Upper lobe of left lung (tissue), 6 donors: ENCODE measurements around the gene ADAMTS8. TPM values are rescaled to one million over a fixed set of nuclear protein-coding genes. Genes with fewer than 3 reads are reported as not detected.

Experiments used
- ATAC-seq, 2 donors: fragments of 200-7000 bp; cut with Tn5 transposase; one replicate each; pipeline ENCODE4 v1.9.1; 2022; ENCODE audit warnings: mild to moderate bottlenecking in 2 of 2, moderate library complexity in 2 of 2; ENCODE audit not compliant: low FRiP score in 2 of 2
- DNase-seq, 2 donors: peaks; one replicate each; pipeline ENCODE4 v3.0.0-alpha.2; 2019 to 2020
- H3K27ac ChIP-seq, 4 donors: fragments of 200-600 bp; sonication (generic); one replicate each; pipeline ENCODE4 v1.5.1; 2016 to 2019
- H3K27me3 ChIP-seq, 4 donors: fragments of 200-600 bp; sonication (generic); one replicate each; pipeline ENCODE4 v1.5.1; 2017 to 2019
- H3K36me3 ChIP-seq, 4 donors: fragments of 200-600 bp; sonication (generic); one replicate each; pipeline ENCODE4 v1.5.1; 2016 to 2019
- H3K4me1 ChIP-seq, 4 donors: fragments of 200-600 bp; sonication (generic); one replicate each; pipeline ENCODE4 v1.5.1; 2018 to 2019
- H3K4me3 ChIP-seq, 4 donors: fragments of 200-600 bp; sonication (generic); one replicate each; pipeline ENCODE4 v1.5.1; 2017 to 2019; ENCODE audit warnings: mild to moderate bottlenecking in 2 of 4, moderate library complexity in 1 of 4
- H3K9me3 ChIP-seq, 4 donors: fragments of 200-600 bp; sonication (generic); one replicate each; pipeline ENCODE4 v1.5.1; 2018 to 2019
- EP300 ChIP-seq, 4 donors: sonication (generic); formaldehyde crosslinking; IDR thresholded peaks; one replicate each; pipeline ENCODE4 v1.5.1; 2017; ENCODE audit warnings: antibody characterized with exemption in 4 of 4, control low read depth in 2 of 4
- POLR2A ChIP-seq, 4 donors: fragments of 450-650 bp; IDR thresholded peaks; one replicate each; pipeline ENCODE4 v1.5.1; 2016 to 2017; ENCODE audit warnings: antibody characterized with exemption in 4 of 4, mild to moderate bottlenecking in 2 of 4
- POLR2AphosphoS5 ChIP-seq, 2 donors: sonication (generic); formaldehyde crosslinking; IDR thresholded peaks; one replicate each; pipeline ENCODE4 v1.5.1; 2017; ENCODE audit warnings: antibody characterized with exemption in 2 of 2
- WGBS, 2 donors: methylation state at CpG; one replicate each; pipeline ENCODE4 v1.1.5; 2017 to 2018; 5-methylcytosine and 5-hydroxymethylcytosine counted together
- total RNA-seq, 6 donors: library from RNA; depleted of rRNA in 4 of 6; stranded (reverse); fragments of >200 nt in 4 of 6; gene quantifications; one replicate each; pipeline versions ENCODE4 v1.1.0 to v1.2.1, GENCODE V29; 2016 to 2021
- TF ChIP-seq, protein P1 (sequence below), 6 experiments: fragments of 450-650 bp in 4 of 6; fragments of 200-600 bp in 2 of 6; sonication (generic) in 2 of 6; IDR thresholded peaks; one replicate each; pipeline ENCODE4 v1.5.1; 2016 to 2019; ENCODE audit warnings: antibody characterized with exemption in 6 of 6
- donor health status: DM: no; HTN: no; CAD: no; lungs with moderate emphysema.
- donor health status: DM: no; HTN: yes; CAD: no; lungs with severe emphysema.

ADAMTS8 gene
- total RNA-seq, 6 donors from 2014 or later, result 13.0 to 52.3 (median 21.5) TPM

DNA sequence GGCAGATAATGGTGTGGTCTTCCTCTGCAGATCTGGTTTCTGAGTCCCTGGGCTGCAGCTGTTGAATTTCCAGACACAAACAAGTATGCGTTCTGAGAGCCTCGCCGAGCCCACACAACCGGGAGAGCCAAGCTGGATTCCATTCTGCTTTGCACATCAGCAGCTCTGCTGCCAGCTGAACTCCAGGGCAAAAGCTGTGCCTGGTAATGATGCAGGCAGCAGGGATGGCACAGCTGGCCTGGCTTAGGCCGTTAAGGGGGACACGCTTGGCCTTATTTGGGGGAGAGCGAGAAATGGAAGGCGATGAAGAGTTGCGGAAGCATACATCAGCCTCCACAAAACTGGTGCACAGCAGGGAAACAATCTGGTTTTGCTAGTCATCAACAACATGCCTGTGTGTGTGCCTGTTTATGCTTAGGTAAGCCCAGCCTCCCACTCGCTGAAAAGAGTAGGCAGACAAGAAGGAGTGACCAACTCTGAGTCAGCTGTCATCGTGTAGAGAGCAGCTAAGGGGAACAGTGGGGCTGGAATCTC is 25.1 kb downstream of the ADAMTS8 start:
- Histone ChIP-seq H3K4me3 (no peak overlapping the region), H3K27me3 (no peaks in the 10 kb centered on the region), H3K4me1 (peaks cover 0 to 10% (median 3%) of the 10 kb centered on the region in 4 donors), H3K36me3 (peaks cover 0 to 3% (median 0%) of the 10 kb centered on the region in 4 donors), H3K9me3 (no peaks in the 10 kb centered on the region), H3K27ac (peak overlapping the region in 3 of 4 donors; percentile 1 to 63 (median 61))
- TF ChIP-seq POLR2A (IDR thresholded peaks at IDR 0.05) (no peak), POLR2AphosphoS5 (IDR thresholded peaks at IDR 0.05) (peak; percentile 70 to 87)
- ATAC-seq (peak; percentile 25 to 61), DNase-seq (peak in 1 of 2 donors; percentile 28)
- WGBS, 2 donors, result 69% methylated on average over 7 to 11 of the region's 11 CpGs

DNA sequence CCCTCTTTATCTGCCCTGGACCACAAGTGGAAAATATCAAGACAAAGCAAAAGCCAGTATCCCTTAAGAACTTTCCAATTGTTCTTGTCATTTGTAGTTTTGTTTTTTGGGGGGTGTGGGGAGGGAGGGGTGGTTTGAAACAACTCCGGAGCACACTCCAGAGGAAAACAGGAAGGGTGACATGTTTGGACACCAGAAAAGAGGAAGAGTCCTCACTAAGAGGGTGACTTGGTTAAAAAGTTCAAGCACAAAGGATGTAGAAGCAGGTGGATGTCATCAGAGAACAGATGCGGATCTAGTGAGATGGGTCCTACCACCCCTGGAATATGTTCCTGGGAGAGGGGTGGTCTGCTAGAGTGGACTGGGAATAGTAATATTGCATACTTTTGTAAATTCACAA is 25.8 kb downstream of the ADAMTS8 start:
- H3K4me3 ChIP-seq, result no peak overlapping the region
- H3K9me3 ChIP-seq, result no peaks in the 10 kb centered on the region
- peaks cover 0 to 10% (median 3%) of the 10 kb centered on the region in 4 donors for H3K4me1 ChIP-seq
- 50 to 56% methylated on average over 2 of the region's 2 CpGs for WGBS, 2 donors
- DNase-seq, result no peak
- H3K27ac ChIP-seq, result peak overlapping the region in 2 of 4 donors; percentile 26 to 35
- no peaks in the 10 kb centered on the region for H3K27me3 ChIP-seq
- ATAC-seq, result no peak
- H3K36me3 ChIP-seq, result peaks cover 0 to 3% (median 0%) of the 10 kb centered on the region in 4 donors
- TF ChIP-seq POLR2AphosphoS5 (IDR thresholded peaks at IDR 0.05) (no peak), EP300 (IDR thresholded peaks at IDR 0.05) (no peak), POLR2A (IDR thresholded peaks at IDR 0.05) (no peak)
- TF ChIP-seq, protein P1, sequence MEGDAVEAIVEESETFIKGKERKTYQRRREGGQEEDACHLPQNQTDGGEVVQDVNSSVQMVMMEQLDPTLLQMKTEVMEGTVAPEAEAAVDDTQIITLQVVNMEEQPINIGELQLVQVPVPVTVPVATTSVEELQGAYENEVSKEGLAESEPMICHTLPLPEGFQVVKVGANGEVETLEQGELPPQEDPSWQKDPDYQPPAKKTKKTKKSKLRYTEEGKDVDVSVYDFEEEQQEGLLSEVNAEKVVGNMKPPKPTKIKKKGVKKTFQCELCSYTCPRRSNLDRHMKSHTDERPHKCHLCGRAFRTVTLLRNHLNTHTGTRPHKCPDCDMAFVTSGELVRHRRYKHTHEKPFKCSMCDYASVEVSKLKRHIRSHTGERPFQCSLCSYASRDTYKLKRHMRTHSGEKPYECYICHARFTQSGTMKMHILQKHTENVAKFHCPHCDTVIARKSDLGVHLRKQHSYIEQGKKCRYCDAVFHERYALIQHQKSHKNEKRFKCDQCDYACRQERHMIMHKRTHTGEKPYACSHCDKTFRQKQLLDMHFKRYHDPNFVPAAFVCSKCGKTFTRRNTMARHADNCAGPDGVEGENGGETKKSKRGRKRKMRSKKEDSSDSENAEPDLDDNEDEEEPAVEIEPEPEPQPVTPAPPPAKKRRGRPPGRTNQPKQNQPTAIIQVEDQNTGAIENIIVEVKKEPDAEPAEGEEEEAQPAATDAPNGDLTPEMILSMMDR (IDR thresholded peaks at IDR 0.05), result no peak

DNA sequence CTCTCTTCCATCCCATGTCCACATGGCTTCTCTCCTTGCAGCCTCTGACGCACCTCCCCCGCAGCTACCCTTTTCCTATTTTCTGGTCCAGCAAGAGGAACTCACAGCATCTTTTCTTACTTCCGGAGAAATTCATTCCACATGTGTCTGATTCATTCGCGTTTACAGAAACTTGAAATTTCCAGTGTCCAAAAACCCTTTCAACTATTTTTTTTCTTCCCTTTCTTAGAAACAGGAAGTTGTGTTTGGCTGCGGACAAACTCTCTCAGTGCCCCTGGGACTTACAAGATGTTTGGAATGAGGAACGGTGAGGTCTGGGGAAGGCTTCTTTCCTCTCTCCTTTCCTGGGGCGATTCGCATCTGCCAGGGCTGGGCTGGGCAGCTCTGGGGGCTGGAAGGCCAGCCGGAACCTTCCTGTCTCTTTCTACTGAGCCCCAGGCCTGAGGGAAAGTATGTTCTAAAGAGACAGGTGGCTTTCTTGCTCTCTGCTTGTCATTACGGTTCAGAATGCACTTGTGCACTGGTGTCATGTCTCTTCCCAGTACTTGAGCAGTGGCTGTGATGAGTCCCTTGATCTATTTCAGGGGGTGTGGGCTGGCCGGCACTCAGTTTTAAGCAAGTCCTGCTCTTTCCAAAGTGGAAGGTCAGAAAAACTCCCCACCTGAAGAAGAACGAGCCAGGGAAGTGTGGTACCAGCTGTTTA is 27.5 kb downstream of the ADAMTS8 start:
- peaks cover 0 to 3% (median 0%) of the 10 kb centered on the region in 4 donors for H3K36me3 ChIP-seq
- peak in 1 of 2 donors; percentile 10 for DNase-seq
- TF ChIP-seq, protein P1 (IDR thresholded peaks at IDR 0.05), result no peak
- TF ChIP-seq POLR2AphosphoS5 (IDR thresholded peaks at IDR 0.05) (no peak), EP300 (IDR thresholded peaks at IDR 0.05) (no peak), POLR2A (IDR thresholded peaks at IDR 0.05) (no peak)
- H3K27ac ChIP-seq, result peak overlapping the region in 3 of 4 donors; percentile 33 to 60 (median 35)
- 31 to 34% methylated on average over 11 to 13 of the region's 13 CpGs for WGBS, 2 donors
- no peaks in the 10 kb centered on the region for H3K27me3 ChIP-seq
- peak in 1 of 2 donors; percentile 55 for ATAC-seq
- H3K4me3 ChIP-seq, result no peak overlapping the region
- H3K4me1 ChIP-seq, result peaks cover 0 to 10% (median 3%) of the 10 kb centered on the region in 4 donors
- H3K9me3 ChIP-seq, result no peaks in the 10 kb centered on the region

DNA sequence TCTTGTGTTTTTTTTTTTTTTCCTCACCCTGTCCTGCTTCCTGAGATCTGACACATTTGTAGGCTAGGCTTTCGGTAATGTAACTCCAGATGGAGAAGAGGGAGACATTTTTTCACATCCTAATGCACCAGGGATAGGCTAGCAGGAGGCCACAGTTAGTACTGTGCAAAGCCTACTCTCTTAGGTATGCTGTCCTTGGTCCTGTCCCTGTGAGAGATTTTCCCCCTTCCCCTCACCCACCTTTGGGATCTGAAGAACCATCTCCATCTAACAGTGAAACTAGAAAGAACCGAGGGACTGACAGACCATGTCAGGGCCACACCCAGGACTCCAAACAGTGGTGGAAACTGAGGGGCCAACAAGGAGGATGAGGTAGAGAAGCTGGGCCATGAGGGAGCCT is 29.2 kb downstream of the ADAMTS8 start:
- no peak for ATAC-seq
- 85 to 92% methylated on average over 2 of the region's 2 CpGs for WGBS, 2 donors

DNA sequence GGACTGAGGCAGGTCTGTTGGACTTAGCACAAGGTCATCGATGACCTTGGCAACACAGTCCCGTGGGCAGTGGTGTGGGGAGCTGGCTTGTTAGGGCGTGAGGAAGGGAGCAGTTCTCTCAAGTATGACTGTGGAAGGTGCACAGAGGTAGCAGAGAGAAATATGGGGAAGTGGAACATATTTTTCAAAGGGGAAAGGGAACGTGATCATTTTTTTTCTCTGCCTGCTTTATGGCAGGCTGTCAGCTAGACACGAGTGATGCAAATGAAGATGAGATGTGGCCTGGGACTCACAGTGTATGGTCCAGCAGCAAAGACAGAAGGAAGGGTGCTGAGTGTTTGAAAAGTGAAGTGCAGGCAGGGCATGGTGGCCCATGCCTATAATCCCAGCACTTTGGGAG is 30.6 kb downstream of the ADAMTS8 start:
- ATAC-seq (no peak), DNase-seq (no peak)
- no peak for TF ChIP-seq POLR2AphosphoS5 (IDR thresholded peaks at IDR 0.05)
- no peak for TF ChIP-seq POLR2A (IDR thresholded peaks at IDR 0.05)
- TF ChIP-seq, protein P1 (IDR thresholded peaks at IDR 0.05), result no peak
- TF ChIP-seq EP300 (IDR thresholded peaks at IDR 0.05), result no peak
- WGBS, 2 donors, result 71 to 84% methylated on average over 5 of the region's 5 CpGs
- Histone ChIP-seq H3K4me1 (peaks cover 0 to 10% (median 3%) of the 10 kb centered on the region in 4 donors), H3K36me3 (no peaks in the 10 kb centered on the region), H3K27ac (no peak overlapping the region), H3K4me3 (no peak overlapping the region), H3K27me3 (no peaks in the 10 kb centered on the region), H3K9me3 (no peaks in the 10 kb centered on the region)

More for the DNA sequence above, 29.2 kb downstream of the ADAMTS8 start:
- peaks cover 0 to 10% (median 3%) of the 10 kb centered on the region in 4 donors for H3K4me1 ChIP-seq
- H3K27me3 ChIP-seq, result no peaks in the 10 kb centered on the region
- no peak for DNase-seq
- H3K9me3 ChIP-seq, result no peaks in the 10 kb centered on the region
- TF ChIP-seq POLR2A (IDR thresholded peaks at IDR 0.05) (no peak), POLR2AphosphoS5 (IDR thresholded peaks at IDR 0.05) (no peak), EP300 (IDR thresholded peaks at IDR 0.05) (no peak)
- TF ChIP-seq, protein P1 (IDR thresholded peaks at IDR 0.05), result no peak
- no peak overlapping the region for H3K27ac ChIP-seq
- H3K36me3 ChIP-seq, result no peaks in the 10 kb centered on the region
- H3K4me3 ChIP-seq, result no peak overlapping the region
